ENCODE results near the gene PHB1. TPM values are rescaled to one million over a fixed set of nuclear protein-coding genes. Genes with fewer than 3 reads are reported as not detected.
"Not testable (repeated sequence)": the region's sequence is repeated elsewhere in the genome, so short reads cannot be mapped to it uniquely, and the experiment has no call there.

Gene PHB1
- total RNA-seq, 1 donor from 2014 or later, result 168 TPM

GRCh38 chr17:49422714-49423113, 8.0 kb upstream of the PHB1 start:
- no peak for TF ChIP-seq CTCF (IDR thresholded peaks at IDR 0.05; ENCODE audit: unreplicated experiment)
- Mint-ChIP-seq H3K4me1 (ENCODE audit: low read depth) (no peaks in the 10 kb centered on the region), H3K4me3 (ENCODE audit: low read depth) (no peak overlapping the region), H3K27ac (no peak overlapping the region), H3K27me3 (peaks cover 7% of the 10 kb centered on the region), H3K36me3 (ENCODE audit: insufficient read depth) (peaks cover 2% of the 10 kb centered on the region), H3K9me3 (ENCODE audit: low read depth) (peaks cover 12% of the 10 kb centered on the region)
- no peak for DNase-seq (ENCODE audit: low spot score, unreplicated experiment)

GRCh38 chr17:49419761-49420160, 5.1 kb upstream of the PHB1 start:
- not testable (repeated sequence) for H3K36me3 Mint-ChIP-seq (ENCODE audit: insufficient read depth); H3K4me3 Mint-ChIP-seq (ENCODE audit: low read depth); H3K27me3 Mint-ChIP-seq; H3K27ac Mint-ChIP-seq; H3K4me1 Mint-ChIP-seq (ENCODE audit: low read depth); DNase-seq (ENCODE audit: low spot score, unreplicated experiment)
- peaks cover 16% of the 10 kb centered on the region for H3K9me3 Mint-ChIP-seq (ENCODE audit: low read depth)

GRCh38 chr17:49418754-49419740, 4.4 kb upstream of the PHB1 start:
- Mint-ChIP-seq H3K27ac (peak overlapping the region; percentile 62), H3K9me3 (ENCODE audit: low read depth) (peaks cover 16% of the 10 kb centered on the region)
- not testable (repeated sequence) for H3K4me3 Mint-ChIP-seq (ENCODE audit: low read depth); DNase-seq (ENCODE audit: low spot score, unreplicated experiment); H3K27me3 Mint-ChIP-seq; H3K36me3 Mint-ChIP-seq (ENCODE audit: insufficient read depth); H3K4me1 Mint-ChIP-seq (ENCODE audit: low read depth)

- peaks cover 10% of the 10 kb centered on the region for H3K4me1 Mint-ChIP-seq (ENCODE audit: low read depth)
- peaks cover 4% of the 10 kb centered on the region for H3K36me3 Mint-ChIP-seq (ENCODE audit: insufficient read depth)
- H3K9me3 Mint-ChIP-seq (ENCODE audit: low read depth), result peaks cover 6% of the 10 kb centered on the region
- DNase-seq (ENCODE audit: low spot score, unreplicated experiment), result no peak
- H3K27ac Mint-ChIP-seq, result peak overlapping the region; percentile 94
- H3K4me3 Mint-ChIP-seq (ENCODE audit: low read depth), result peak overlapping the region; percentile 99
- H3K27me3 Mint-ChIP-seq, result no peaks in the 10 kb centered on the region
- no peak for TF ChIP-seq CTCF (IDR thresholded peaks at IDR 0.05; ENCODE audit: unreplicated experiment)
Observed at GRCh38 chr17:49414271-49414621, 436 bp downstream of the PHB1 start.

GRCh38 chr17:49409066-49409465, 5.6 kb downstream of the PHB1 start:
- no peak for TF ChIP-seq CTCF (IDR thresholded peaks at IDR 0.05; ENCODE audit: unreplicated experiment)

GRCh38 chr17:49407981-49408501, 6.6 kb downstream of the PHB1 start:
- TF ChIP-seq CTCF (IDR thresholded peaks at IDR 0.05; ENCODE audit: unreplicated experiment), result peak; percentile 99
- Mint-ChIP-seq H3K4me3 (ENCODE audit: low read depth) (no peak overlapping the region), H3K36me3 (ENCODE audit: insufficient read depth) (peaks cover 37% of the 10 kb centered on the region), H3K4me1 (ENCODE audit: low read depth) (peaks cover 5% of the 10 kb centered on the region), H3K27ac (peak overlapping the region; percentile 81), H3K27me3 (no peaks in the 10 kb centered on the region), H3K9me3 (ENCODE audit: low read depth) (no peaks in the 10 kb centered on the region)
- DNase-seq (ENCODE audit: low spot score, unreplicated experiment), result peak; percentile 87

More at GRCh38 chr17:49409066-49409465, 5.6 kb downstream of the PHB1 start:
- H3K4me3 Mint-ChIP-seq (ENCODE audit: low read depth), result no peak overlapping the region
- no peaks in the 10 kb centered on the region for H3K27me3 Mint-ChIP-seq
- DNase-seq (ENCODE audit: low spot score, unreplicated experiment), result no peak
- no peaks in the 10 kb centered on the region for H3K9me3 Mint-ChIP-seq (ENCODE audit: low read depth)
- H3K36me3 Mint-ChIP-seq (ENCODE audit: insufficient read depth), result peaks cover 32% of the 10 kb centered on the region
- peaks cover 6% of the 10 kb centered on the region for H3K4me1 Mint-ChIP-seq (ENCODE audit: low read depth)
- H3K27ac Mint-ChIP-seq, result peak overlapping the region; percentile 81

All from progenitor cell of endocrine pancreas (in vitro differentiated cells).